Measurements from ENCODE around the gene SPINT1.

The SPINT1 gene

DNA sequence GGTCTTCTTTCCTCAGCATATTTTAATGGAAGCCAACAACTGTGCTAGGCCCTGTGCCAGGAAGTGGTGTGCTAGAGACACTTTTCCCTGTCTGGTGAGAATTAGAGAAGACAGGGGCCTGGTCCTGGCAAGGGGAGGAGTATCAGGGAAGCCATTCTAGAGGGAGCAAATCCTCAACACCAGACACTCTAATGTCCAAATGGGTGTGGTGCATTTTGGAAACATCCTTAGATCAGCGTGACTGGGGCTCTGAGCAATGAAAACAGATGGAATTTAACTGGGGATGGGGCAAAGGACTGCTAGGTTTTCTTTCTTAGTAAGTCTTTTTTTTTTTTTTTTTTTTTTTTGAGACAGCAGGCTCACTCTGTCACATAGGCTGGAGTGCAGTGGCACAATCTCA lies 42.7 kb downstream of the SPINT1 start:
- in situ Hi-C loops (cut with HindIII; ENCODE audit: low sequenced_read_pairs), result loop anchor here (10.0 kb wide), 2 partner anchors 152 to 232 kb away; no protein-coding TSS in a partner anchor
- no peak overlapping the region for H3K4me3 ChIP-seq (ENCODE audit: low read depth, low read length)
- DNase-seq (ENCODE audit: low read depth), result no peak
- TF ChIP-seq, protein P1, sequence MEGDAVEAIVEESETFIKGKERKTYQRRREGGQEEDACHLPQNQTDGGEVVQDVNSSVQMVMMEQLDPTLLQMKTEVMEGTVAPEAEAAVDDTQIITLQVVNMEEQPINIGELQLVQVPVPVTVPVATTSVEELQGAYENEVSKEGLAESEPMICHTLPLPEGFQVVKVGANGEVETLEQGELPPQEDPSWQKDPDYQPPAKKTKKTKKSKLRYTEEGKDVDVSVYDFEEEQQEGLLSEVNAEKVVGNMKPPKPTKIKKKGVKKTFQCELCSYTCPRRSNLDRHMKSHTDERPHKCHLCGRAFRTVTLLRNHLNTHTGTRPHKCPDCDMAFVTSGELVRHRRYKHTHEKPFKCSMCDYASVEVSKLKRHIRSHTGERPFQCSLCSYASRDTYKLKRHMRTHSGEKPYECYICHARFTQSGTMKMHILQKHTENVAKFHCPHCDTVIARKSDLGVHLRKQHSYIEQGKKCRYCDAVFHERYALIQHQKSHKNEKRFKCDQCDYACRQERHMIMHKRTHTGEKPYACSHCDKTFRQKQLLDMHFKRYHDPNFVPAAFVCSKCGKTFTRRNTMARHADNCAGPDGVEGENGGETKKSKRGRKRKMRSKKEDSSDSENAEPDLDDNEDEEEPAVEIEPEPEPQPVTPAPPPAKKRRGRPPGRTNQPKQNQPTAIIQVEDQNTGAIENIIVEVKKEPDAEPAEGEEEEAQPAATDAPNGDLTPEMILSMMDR (IDR thresholded peaks at IDR 0.05; ENCODE audit: low read depth, low read length, missing control alignments), result no peak

DNA sequence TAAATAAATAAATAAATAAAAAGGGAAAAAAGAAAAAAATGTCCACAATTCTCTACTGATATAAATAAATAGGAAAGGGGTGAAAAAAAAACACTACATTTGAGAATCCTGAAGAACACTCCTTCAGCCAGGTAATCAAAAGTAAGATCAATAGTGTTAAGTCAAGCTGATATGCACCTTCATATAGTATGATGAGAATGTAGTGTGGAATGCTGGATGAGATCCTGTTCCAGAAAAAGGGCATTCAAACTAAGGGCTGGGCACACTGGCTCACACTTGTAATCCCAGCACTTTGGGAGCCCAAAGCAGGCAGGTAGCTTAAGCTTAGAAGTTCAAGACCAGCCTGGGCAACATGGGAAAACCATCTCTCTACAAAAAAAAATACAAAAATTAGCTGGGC lies 45.3 kb downstream of the SPINT1 start:
- no peak for DNase-seq (ENCODE audit: low read depth)
- in situ Hi-C loops (cut with HindIII; ENCODE audit: low sequenced_read_pairs), result loop anchor here (10.0 kb wide), 2 partner anchors 154 to 234 kb away; no protein-coding TSS in a partner anchor
- H3K4me3 ChIP-seq (ENCODE audit: low read depth, low read length), result no peak overlapping the region
- TF ChIP-seq, protein P1 (IDR thresholded peaks at IDR 0.05; ENCODE audit: low read depth, low read length, missing control alignments), result no peak

DNA sequence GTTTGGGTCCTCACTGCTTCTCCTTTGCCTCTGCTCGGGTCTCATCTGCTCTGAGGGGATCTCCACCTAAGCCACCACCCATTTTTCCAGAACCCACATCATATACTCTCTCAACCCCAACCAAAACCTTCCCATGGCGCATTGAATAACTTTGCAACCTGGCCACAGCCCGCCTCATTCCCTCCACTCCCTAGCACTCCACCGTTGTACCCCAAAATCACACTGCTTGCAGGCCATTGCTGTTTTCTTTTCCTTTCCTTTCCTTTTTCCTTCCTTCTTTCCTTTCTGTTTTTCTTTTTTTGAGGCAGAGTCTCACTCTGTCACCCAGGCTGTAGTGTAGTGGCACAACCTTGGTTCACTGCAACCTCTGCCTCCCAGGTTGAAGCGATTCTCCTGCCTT lies 47.3 kb downstream of the SPINT1 start:
- H3K4me3 ChIP-seq (ENCODE audit: low read depth, low read length), result no peak overlapping the region
- in situ Hi-C loops (cut with HindIII; ENCODE audit: low sequenced_read_pairs), result no loop called here
- no peak for DNase-seq (ENCODE audit: low read depth)
- TF ChIP-seq, protein P1 (IDR thresholded peaks at IDR 0.05; ENCODE audit: low read depth, low read length, missing control alignments), result no peak

DNA sequence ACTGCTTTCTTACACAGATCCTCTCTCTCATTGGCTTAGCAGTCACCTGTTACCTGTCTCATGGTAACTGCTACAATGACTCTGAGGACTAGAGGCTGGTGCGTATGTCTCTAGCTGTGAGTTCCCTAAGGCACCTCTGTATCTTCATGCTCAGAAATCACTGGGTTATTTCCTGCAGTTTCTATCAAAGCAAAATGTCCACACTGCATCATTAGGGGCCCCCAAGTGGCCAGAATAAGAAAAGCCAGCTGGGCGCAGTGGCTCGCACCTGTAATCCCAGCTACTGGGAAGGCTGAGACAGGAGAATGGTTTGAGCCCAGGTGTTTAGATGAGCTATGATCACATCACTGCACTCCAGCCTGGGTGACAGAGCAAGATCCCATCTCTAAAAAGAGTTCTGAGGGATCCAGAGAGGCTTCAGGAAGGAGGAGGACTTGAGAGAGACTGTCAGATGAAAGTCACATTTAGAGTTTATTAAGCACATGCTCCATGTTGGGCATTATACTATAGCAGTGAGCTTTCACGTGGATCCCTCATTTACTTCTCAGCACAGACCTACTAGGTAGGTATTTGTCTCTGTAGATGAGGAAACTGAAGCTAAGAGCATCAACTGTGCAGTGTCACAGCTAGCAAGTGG lies 48.1 kb downstream of the SPINT1 start:
- no peak overlapping the region for H3K4me3 ChIP-seq (ENCODE audit: low read depth, low read length)
- peak; percentile 27 for DNase-seq (ENCODE audit: low read depth)
- TF ChIP-seq, protein P1 (IDR thresholded peaks at IDR 0.05; ENCODE audit: low read depth, low read length, missing control alignments), result peak; percentile 87
- in situ Hi-C loops (cut with HindIII; ENCODE audit: low sequenced_read_pairs), result no loop called here

- H3K4me3 ChIP-seq (ENCODE audit: low read depth, low read length), result no peak overlapping the region
- in situ Hi-C loops (cut with HindIII; ENCODE audit: low sequenced_read_pairs), result no loop called here
- no peak for DNase-seq (ENCODE audit: low read depth)
- TF ChIP-seq, protein P1 (IDR thresholded peaks at IDR 0.05; ENCODE audit: low read depth, low read length, missing control alignments), result no peak
Observed at GRCh38 chr15:40892447-40893012, 48.7 kb downstream of the SPINT1 start.

DNA sequence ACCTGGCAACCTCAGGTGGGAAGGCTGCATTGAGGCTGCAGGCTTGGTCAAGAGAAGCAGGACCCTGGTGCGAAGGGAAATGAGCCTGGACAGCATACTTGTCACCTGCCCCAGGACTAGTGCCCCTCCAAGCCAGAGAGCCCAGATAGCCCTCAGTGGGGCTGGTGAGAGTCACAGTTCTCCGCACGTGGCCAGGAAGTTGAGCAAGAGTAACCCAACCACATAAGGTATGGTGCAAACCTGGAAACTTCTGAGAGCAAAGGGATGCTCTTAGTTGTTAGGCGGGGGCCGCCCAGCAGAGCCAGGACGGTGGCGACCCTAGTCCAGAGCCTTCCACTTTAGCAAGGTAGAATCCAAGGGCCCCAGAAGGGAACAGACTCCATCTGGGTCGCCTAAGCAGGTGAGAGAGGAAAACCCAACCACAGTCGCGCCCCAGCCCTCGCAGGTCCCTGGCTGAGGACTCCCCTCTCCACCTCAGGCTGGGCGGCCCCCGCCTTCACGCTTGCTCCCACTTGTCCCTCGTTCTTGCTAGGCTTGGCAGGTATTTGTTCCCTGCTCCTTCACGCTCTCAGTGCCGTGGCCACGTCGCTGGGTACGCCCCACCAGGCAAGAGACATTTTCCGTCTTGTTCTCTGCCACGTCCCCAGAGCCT lies 49.3 kb downstream of the SPINT1 start:
- in situ Hi-C loops (cut with HindIII; ENCODE audit: low sequenced_read_pairs), result no loop called here
- no peak for DNase-seq (ENCODE audit: low read depth)
- TF ChIP-seq, protein P1 (IDR thresholded peaks at IDR 0.05; ENCODE audit: low read depth, low read length, missing control alignments), result no peak
- no peak overlapping the region for H3K4me3 ChIP-seq (ENCODE audit: low read depth, low read length)
